Activated naive CD4-positive, alpha-beta T cell treated with anti-CD3 and anti-CD28 coated beads, Interleukin-2, amount 50 U/mL, for 16 hours (primary cell): ENCODE results near the gene OSBPL2.

Source experiments
- DNase-seq: peaks from one replicate; pipeline ENCODE4 v3.0.0-alpha.2; 2020

Gene OSBPL2

GRCh38 chr20:62222972-62223371, 15.3 kb upstream of the OSBPL2 start:
- no peak for DNase-seq

GRCh38 chr20:62223571-62223970, 14.8 kb upstream of the OSBPL2 start:
- no peak for DNase-seq

- DNase-seq: no peak
These were observed 14.0 kb upstream of the OSBPL2 start for GRCh38 chr20:62224113-62224855.

GRCh38 chr20:62225026-62225425, 13.3 kb upstream of the OSBPL2 start:
- no peak for DNase-seq

GRCh38 chr20:62225820-62226635, 12.3 kb upstream of the OSBPL2 start:
- DNase-seq: no peak

GRCh38 chr20:62226707-62227590, 11.4 kb upstream of the OSBPL2 start:
- DNase-seq: no peak

GRCh38 chr20:62227591-62227976, 10.7 kb upstream of the OSBPL2 start:
- no peak for DNase-seq

- no peak for DNase-seq
These were observed 10.1 kb upstream of the OSBPL2 start for GRCh38 chr20:62227977-62228958.

- DNase-seq: no peak
These were observed 9.3 kb upstream of the OSBPL2 start for GRCh38 chr20:62228982-62229545.

GRCh38 chr20:62229667-62230066, 8.7 kb upstream of the OSBPL2 start:
- no peak for DNase-seq

- no peak for DNase-seq
These were observed 8.0 kb upstream of the OSBPL2 start for GRCh38 chr20:62230276-62230675.

GRCh38 chr20:62230696-62231095, 7.6 kb upstream of the OSBPL2 start:
- DNase-seq: no peak

GRCh38 chr20:62231292-62231691, 7.0 kb upstream of the OSBPL2 start:
- DNase-seq: no peak

GRCh38 chr20:62232194-62232593, 6.1 kb upstream of the OSBPL2 start:
- no peak for DNase-seq

GRCh38 chr20:62232770-62233645, 5.3 kb upstream of the OSBPL2 start:
- DNase-seq: no peak

- DNase-seq: no peak
These were observed 4.6 kb upstream of the OSBPL2 start for GRCh38 chr20:62233684-62234083.

GRCh38 chr20:62234339-62234738, 4.0 kb upstream of the OSBPL2 start:
- DNase-seq: no peak

GRCh38 chr20:62235001-62235776, 3.1 kb upstream of the OSBPL2 start:
- DNase-seq: no peak

GRCh38 chr20:62235777-62236157, 2.6 kb upstream of the OSBPL2 start:
- DNase-seq: no peak

- DNase-seq: no peak
These were observed 2.1 kb upstream of the OSBPL2 start for GRCh38 chr20:62236200-62236599.
